ENCODE measurements around the gene ESR2.

ESR2 gene

GRCh38 chr14:64089920-64090319, 204.3 kb downstream of the ESR2 start:
- H3K4me3 ChIP-seq (IDR thresholded peaks at IDR 0.05; ENCODE audit: insufficient read depth, low read depth, low read length), result no peak overlapping the region
- no peaks in the 10 kb centered on the region for H3K27me3 ChIP-seq (ENCODE audit: insufficient read depth, low read depth)
- TF ChIP-seq CTCF (conservative IDR thresholded peaks at IDR 0.05; ENCODE audit: low read depth, low read length), result no peak
- H3K79me2 ChIP-seq (ENCODE audit: insufficient read depth, low read depth), result no peaks in the 10 kb centered on the region
- H4K20me1 ChIP-seq (ENCODE audit: insufficient read depth), result no peaks in the 10 kb centered on the region
- no peaks in the 10 kb centered on the region for H3K36me3 ChIP-seq (ENCODE audit: insufficient read depth)
- peaks cover 3% of the 10 kb centered on the region for H3K4me1 ChIP-seq (ENCODE audit: low read depth, poor library complexity, severe bottlenecking)
- H3K27ac ChIP-seq, result no peak overlapping the region
- H2AFZ ChIP-seq (ENCODE audit: low read depth), result no peak overlapping the region
- no peak overlapping the region for H3K4me2 ChIP-seq
- no peak overlapping the region for H3K9ac ChIP-seq

GRCh38 chr14:64088647-64088964, 205.6 kb downstream of the ESR2 start:
- no peaks in the 10 kb centered on the region for H3K36me3 ChIP-seq (ENCODE audit: insufficient read depth)
- no peak overlapping the region for H3K9ac ChIP-seq
- no peaks in the 10 kb centered on the region for H3K27me3 ChIP-seq (ENCODE audit: insufficient read depth, low read depth)
- H3K4me2 ChIP-seq, result no peak overlapping the region
- H3K79me2 ChIP-seq (ENCODE audit: insufficient read depth, low read depth), result no peaks in the 10 kb centered on the region
- H4K20me1 ChIP-seq (ENCODE audit: insufficient read depth), result no peaks in the 10 kb centered on the region
- no peak overlapping the region for H2AFZ ChIP-seq (ENCODE audit: low read depth)
- no peak for TF ChIP-seq CTCF (conservative IDR thresholded peaks at IDR 0.05; ENCODE audit: low read depth, low read length)
- H3K4me3 ChIP-seq (IDR thresholded peaks at IDR 0.05; ENCODE audit: insufficient read depth, low read depth, low read length), result no peak overlapping the region
- H3K27ac ChIP-seq, result no peak overlapping the region
- H3K4me1 ChIP-seq (ENCODE audit: low read depth, poor library complexity, severe bottlenecking), result no peaks in the 10 kb centered on the region

- Histone ChIP-seq H3K9ac (no peak overlapping the region), H3K4me2 (no peak overlapping the region), H3K36me3 (ENCODE audit: insufficient read depth) (no peaks in the 10 kb centered on the region), H3K4me3 (IDR thresholded peaks at IDR 0.05; ENCODE audit: insufficient read depth, low read depth, low read length) (no peak overlapping the region), H3K79me2 (ENCODE audit: insufficient read depth, low read depth) (no peaks in the 10 kb centered on the region), H3K27ac (no peak overlapping the region), H3K4me1 (ENCODE audit: low read depth, poor library complexity, severe bottlenecking) (no peaks in the 10 kb centered on the region), H4K20me1 (ENCODE audit: insufficient read depth) (no peaks in the 10 kb centered on the region), H2AFZ (ENCODE audit: low read depth) (no peak overlapping the region), H3K27me3 (ENCODE audit: insufficient read depth, low read depth) (no peaks in the 10 kb centered on the region)
- no peak for TF ChIP-seq CTCF (conservative IDR thresholded peaks at IDR 0.05; ENCODE audit: low read depth, low read length)
These were observed 211.3 kb downstream of the ESR2 start for GRCh38 chr14:64082837-64083236.

- Histone ChIP-seq H4K20me1 (ENCODE audit: insufficient read depth) (no peaks in the 10 kb centered on the region), H3K27me3 (ENCODE audit: insufficient read depth, low read depth) (no peaks in the 10 kb centered on the region), H3K4me1 (ENCODE audit: low read depth, poor library complexity, severe bottlenecking) (no peaks in the 10 kb centered on the region), H3K9ac (no peak overlapping the region), H3K36me3 (ENCODE audit: insufficient read depth) (no peaks in the 10 kb centered on the region; the same call in 1 of the 2 replicates), H3K79me2 (ENCODE audit: insufficient read depth, low read depth) (no peaks in the 10 kb centered on the region), H3K4me3 (IDR thresholded peaks at IDR 0.05; ENCODE audit: insufficient read depth, low read depth, low read length) (no peak overlapping the region), H3K4me2 (no peak overlapping the region), H2AFZ (ENCODE audit: low read depth) (no peak overlapping the region), H3K27ac (no peak overlapping the region)
- TF ChIP-seq CTCF (conservative IDR thresholded peaks at IDR 0.05; ENCODE audit: low read depth, low read length), result no peak
These were observed 212.9 kb downstream of the ESR2 start for GRCh38 chr14:64081174-64081746.
